ENCODE measurements around the gene KCNQ1OT1. TPM values are rescaled to one million over a fixed set of nuclear protein-coding genes. Genes with fewer than 3 reads are reported as not detected.

The KCNQ1OT1 gene
- total RNA-seq, 1 donor from 2014 or later = 14.3 TPM

- no peak for TF ChIP-seq CTCF (IDR thresholded peaks at IDR 0.05; ENCODE audit: partially characterized antibody, unreplicated experiment)
- H3K27me3 Mint-ChIP-seq (ENCODE audit: unreplicated experiment) = no peaks in the 10 kb centered on the region
- no peaks in the 10 kb centered on the region for H3K36me3 Mint-ChIP-seq (ENCODE audit: unreplicated experiment)
- no peak overlapping the region for H3K27ac Mint-ChIP-seq (ENCODE audit: unreplicated experiment)
- peak; percentile 12 for DNase-seq
- no peaks in the 10 kb centered on the region for H3K9me3 Mint-ChIP-seq (ENCODE audit: unreplicated experiment)
- H3K4me3 Mint-ChIP-seq (ENCODE audit: unreplicated experiment) = no peak overlapping the region
- no peaks in the 10 kb centered on the region for H3K4me1 Mint-ChIP-seq (ENCODE audit: low read depth, unreplicated experiment)
These were observed 125.0 kb downstream of the KCNQ1OT1 start for GRCh38 chr11:2574553-2575535.

- no peaks in the 10 kb centered on the region for H3K4me1 Mint-ChIP-seq (ENCODE audit: low read depth, unreplicated experiment)
- DNase-seq = peak; percentile 12
- no peak for TF ChIP-seq CTCF (IDR thresholded peaks at IDR 0.05; ENCODE audit: partially characterized antibody, unreplicated experiment)
- H3K9me3 Mint-ChIP-seq (ENCODE audit: unreplicated experiment) = no peaks in the 10 kb centered on the region
- H3K27me3 Mint-ChIP-seq (ENCODE audit: unreplicated experiment) = no peaks in the 10 kb centered on the region
- no peak overlapping the region for H3K4me3 Mint-ChIP-seq (ENCODE audit: unreplicated experiment)
- no peak overlapping the region for H3K27ac Mint-ChIP-seq (ENCODE audit: unreplicated experiment)
- H3K36me3 Mint-ChIP-seq (ENCODE audit: unreplicated experiment) = no peaks in the 10 kb centered on the region
These were observed 125.7 kb downstream of the KCNQ1OT1 start for GRCh38 chr11:2574043-2574552.

GRCh38 chr11:2573240-2574042 lies 126.4 kb downstream of the KCNQ1OT1 start:
- no peaks in the 10 kb centered on the region for H3K27me3 Mint-ChIP-seq (ENCODE audit: unreplicated experiment)

GRCh38 chr11:2572491-2573239 lies 127.1 kb downstream of the KCNQ1OT1 start:
- no peak for TF ChIP-seq CTCF (IDR thresholded peaks at IDR 0.05; ENCODE audit: partially characterized antibody, unreplicated experiment)
- DNase-seq = no peak
- H3K4me3 Mint-ChIP-seq (ENCODE audit: unreplicated experiment) = no peak overlapping the region
- H3K27me3 Mint-ChIP-seq (ENCODE audit: unreplicated experiment) = no peaks in the 10 kb centered on the region
- H3K4me1 Mint-ChIP-seq (ENCODE audit: low read depth, unreplicated experiment) = no peaks in the 10 kb centered on the region
- H3K36me3 Mint-ChIP-seq (ENCODE audit: unreplicated experiment) = no peaks in the 10 kb centered on the region
- H3K27ac Mint-ChIP-seq (ENCODE audit: unreplicated experiment) = no peak overlapping the region
- H3K9me3 Mint-ChIP-seq (ENCODE audit: unreplicated experiment) = no peaks in the 10 kb centered on the region

More at GRCh38 chr11:2573240-2574042, 126.4 kb downstream of the KCNQ1OT1 start:
- no peak overlapping the region for H3K27ac Mint-ChIP-seq (ENCODE audit: unreplicated experiment)
- no peak overlapping the region for H3K4me3 Mint-ChIP-seq (ENCODE audit: unreplicated experiment)
- no peaks in the 10 kb centered on the region for H3K36me3 Mint-ChIP-seq (ENCODE audit: unreplicated experiment)
- TF ChIP-seq CTCF (IDR thresholded peaks at IDR 0.05; ENCODE audit: partially characterized antibody, unreplicated experiment) = no peak
- H3K4me1 Mint-ChIP-seq (ENCODE audit: low read depth, unreplicated experiment) = no peaks in the 10 kb centered on the region
- DNase-seq = peak; percentile 10
- no peaks in the 10 kb centered on the region for H3K9me3 Mint-ChIP-seq (ENCODE audit: unreplicated experiment)

Data from glutamatergic neuron (in vitro differentiated cells).